SK-N-SH (cell line): ENCODE measurements around the gene EFS. TPM values are rescaled to one million over a fixed set of nuclear protein-coding genes. Genes with fewer than 3 reads are reported as not detected.
"Not testable (repeated sequence)": the region's sequence is repeated elsewhere in the genome, so short reads cannot be mapped to it uniquely, and the experiment has no call there.

Experiments
- CTCF ChIA-PET: fragments of 300-600, 350-600 bp; formaldehyde crosslinking; extraction: SDS; loops from one replicate; lab custom pipeline; 2021; lab: Yijun Ruan, JAX
- POLR2A ChIA-PET: fragments of 350-600 bp; sonication (Branson Sonifier 250); formaldehyde crosslinking; extraction: SDS; loops from one replicate; lab custom pipeline; 2020; ENCODE audit warnings: antibody characterized with exemption, inconsistent platforms; lab: Yijun Ruan, JAX
- DNase-seq: peaks from one replicate; pipeline ENCODE4 v3.0.0; 2012
- H2AFZ ChIP-seq: fragments of 200-600 bp; sonication (generic); 2 replicates; pipeline ENCODE4 v1.8.1; 2016; ENCODE audit warnings: antibody characterized with exemption, mild to moderate bottlenecking, low read depth
- H3F3A ChIP-seq: fragments of 200-600 bp; sonication (generic); replicated peaks from 2 replicates; pipeline ENCODE3; 2016; ENCODE audit warnings: antibody characterized with exemption, mild to moderate bottlenecking; ENCODE audit not compliant: insufficient read depth
- H3K27ac ChIP-seq, 2 experiments: fragments of 200-500 bp in 1 of 2; fragments of 200-600 bp in 1 of 2; sonication (Bioruptor generic) in 1 of 2; sonication (generic), shearing (Covaris generic) in 1 of 2; 2 replicates each; pipeline versions ENCODE4 v1.5.1 to v1.6.1; 2014 to 2016; ENCODE audit warnings: low read depth in 2 of 2, inconsistent platforms in 1 of 2, low read length in 1 of 2, mild to moderate bottlenecking in 1 of 2, mixed read lengths in 1 of 2
- H3K27me3 ChIP-seq: fragments of 200-600 bp; sonication (generic), shearing (Covaris generic); 2 replicates; pipeline ENCODE4 v1.6.1; 2016; ENCODE audit warnings: mixed run types; ENCODE audit not compliant: insufficient read depth
- H3K36me3 ChIP-seq, 2 experiments: fragments of 200-500 bp in 1 of 2; fragments of 200-600 bp in 1 of 2; sonication (Bioruptor generic) in 1 of 2; sonication (generic) in 1 of 2; replicated peaks in 1 of 2; 2 replicates each; pipeline versions ENCODE3 to v1.5.1; 2014 to 2016; ENCODE audit warnings: low read length in 1 of 2, mild to moderate bottlenecking in 1 of 2; ENCODE audit not compliant: insufficient read depth in 2 of 2, control insufficient read depth in 1 of 2
- H3K4me1 ChIP-seq, 2 experiments: fragments of 200-500 bp in 1 of 2; fragments of 200-600 bp in 1 of 2; sonication (Bioruptor generic) in 1 of 2; sonication (generic), shearing (Covaris generic) in 1 of 2; 2 replicates each; pipeline versions ENCODE4 v1.5.1 to v1.6.1; 2014 to 2016; ENCODE audit warnings: low read depth in 1 of 2, low read length in 1 of 2, mixed run types in 1 of 2; ENCODE audit not compliant: insufficient read depth in 2 of 2, control insufficient read depth in 1 of 2
- H3K4me2 ChIP-seq: fragments of 200-600 bp; sonication (generic), shearing (Covaris generic); 2 replicates; pipeline ENCODE4 v1.6.1; 2017; ENCODE audit warnings: mixed run types
- H3K4me3 ChIP-seq, 2 experiments: fragments of 200-500 bp in 1 of 2; fragments of 200-600 bp in 1 of 2; sonication (Bioruptor generic) in 1 of 2; sonication (generic), shearing (Covaris generic) in 1 of 2; 2 replicates each; pipeline versions ENCODE4 v1.5.1 to v1.8.1; 2014 to 2016; ENCODE audit warnings: low read depth in 2 of 2, inconsistent platforms in 1 of 2, low read length in 1 of 2, mild to moderate bottlenecking in 1 of 2, mixed read lengths in 1 of 2, moderate library complexity in 1 of 2
- H3K79me2 ChIP-seq: fragments of 200-600 bp; sonication (generic); 2 replicates; pipeline ENCODE4 v1.8.1; 2017; ENCODE audit warnings: mild to moderate bottlenecking; ENCODE audit not compliant: insufficient read depth
- H3K9ac ChIP-seq: fragments of 200-600 bp; sonication (generic); 2 replicates; pipeline ENCODE4 v1.6.1; 2017; ENCODE audit warnings: mixed run types
- H3K9me2 ChIP-seq: fragments of 200-600 bp; sonication (generic); 2 replicates; pipeline ENCODE4 v1.6.1; 2017; ENCODE audit warnings: mixed run types
- H3K9me3 ChIP-seq: fragments of 200-600 bp; sonication (generic); 2 replicates; pipeline ENCODE4 v1.6.1; 2017; ENCODE audit warnings: mixed run types, mild to moderate bottlenecking, moderate library complexity
- H4K20me1 ChIP-seq: fragments of 200-600 bp; sonication (generic); 2 replicates; pipeline ENCODE4 v1.6.1; 2017; ENCODE audit warnings: mild to moderate bottlenecking, mixed run types; ENCODE audit not compliant: insufficient read depth
- CHD2 ChIP-seq: fragments of 150-350 bp; IDR thresholded peaks from 2 replicates; pipeline ENCODE4 v1.6.1; 2018; ENCODE audit warnings: low read length; ENCODE audit not compliant: partially characterized antibody
- FOXJ3 ChIP-seq: sonication (generic); formaldehyde crosslinking; IDR thresholded peaks from 2 replicates; pipeline ENCODE4 v1.5.1; 2020; ENCODE audit warnings: mild to moderate bottlenecking, missing genetic modification reagents
- FOXM1 ChIP-seq: IDR thresholded peaks from 2 replicates; pipeline ENCODE4 v1.4.0; 2012; ENCODE audit warnings: low read depth, mild to moderate bottlenecking
- GABPA ChIP-seq: IDR thresholded peaks from 2 replicates; pipeline ENCODE4 v1.4.0; 2012; ENCODE audit warnings: low read depth, mild to moderate bottlenecking
- JUND ChIP-seq: IDR thresholded peaks from 2 replicates; pipeline ENCODE4 v1.4.0; 2012
- RAD21 ChIP-seq: IDR thresholded peaks from 2 replicates; pipeline ENCODE4 v1.6.1; 2012; ENCODE audit warnings: mild to moderate bottlenecking, low read length
- RCOR1 ChIP-seq: fragments of 150-350 bp; IDR thresholded peaks from 2 replicates; pipeline ENCODE4 v1.6.1; 2017; ENCODE audit warnings: antibody characterized with exemption, low read length
- RFX5 ChIP-seq: IDR thresholded peaks from 2 replicates; pipeline ENCODE4 v1.6.1; 2012; ENCODE audit warnings: mild to moderate bottlenecking, improper control_type of control experiment, low read length
- SMC3 ChIP-seq: IDR thresholded peaks from 2 replicates; pipeline ENCODE4 v1.6.1; 2012; ENCODE audit warnings: low read depth, low read length, improper control_type of control experiment
- TEAD4 ChIP-seq: IDR thresholded peaks from 2 replicates; pipeline ENCODE4 v1.4.0; 2012; ENCODE audit warnings: mild to moderate bottlenecking, borderline replicate concordance; ENCODE audit not compliant: insufficient read depth
- YY1 ChIP-seq: IDR thresholded peaks from 2 replicates; pipeline ENCODE4 v1.4.0; 2012; ENCODE audit warnings: low read depth, mild to moderate bottlenecking
- WGBS: methylation state at CpG from one replicate; pipeline ENCODE4 v1.1.6; 2017; ENCODE audit warnings: low lambda C conversion rate; 5-methylcytosine and 5-hydroxymethylcytosine counted together
- polyA plus RNA-seq, 3 experiments: library from polyadenylated mRNA; depleted of rRNA; stranded (reverse); fragments of >200 nt; gene quantifications; 2 replicates each; pipeline ENCODE4 v1.2.3, GENCODE V29; 2012
- TF ChIP-seq, protein P1 (sequence below): fragments of 150-350 bp; IDR thresholded peaks from 2 replicates; pipeline ENCODE4 v1.6.1; 2017; ENCODE audit warnings: antibody characterized with exemption, low read length, low read depth, borderline replicate concordance
- TF ChIP-seq, protein P2 (sequence below): IDR thresholded peaks from 2 replicates; pipeline ENCODE4; 2012

EFS gene
- polyA plus RNA-seq, 1 of the 3 experiments (the other 2 are of a cell fraction), result 4.4 TPM

DNA sequence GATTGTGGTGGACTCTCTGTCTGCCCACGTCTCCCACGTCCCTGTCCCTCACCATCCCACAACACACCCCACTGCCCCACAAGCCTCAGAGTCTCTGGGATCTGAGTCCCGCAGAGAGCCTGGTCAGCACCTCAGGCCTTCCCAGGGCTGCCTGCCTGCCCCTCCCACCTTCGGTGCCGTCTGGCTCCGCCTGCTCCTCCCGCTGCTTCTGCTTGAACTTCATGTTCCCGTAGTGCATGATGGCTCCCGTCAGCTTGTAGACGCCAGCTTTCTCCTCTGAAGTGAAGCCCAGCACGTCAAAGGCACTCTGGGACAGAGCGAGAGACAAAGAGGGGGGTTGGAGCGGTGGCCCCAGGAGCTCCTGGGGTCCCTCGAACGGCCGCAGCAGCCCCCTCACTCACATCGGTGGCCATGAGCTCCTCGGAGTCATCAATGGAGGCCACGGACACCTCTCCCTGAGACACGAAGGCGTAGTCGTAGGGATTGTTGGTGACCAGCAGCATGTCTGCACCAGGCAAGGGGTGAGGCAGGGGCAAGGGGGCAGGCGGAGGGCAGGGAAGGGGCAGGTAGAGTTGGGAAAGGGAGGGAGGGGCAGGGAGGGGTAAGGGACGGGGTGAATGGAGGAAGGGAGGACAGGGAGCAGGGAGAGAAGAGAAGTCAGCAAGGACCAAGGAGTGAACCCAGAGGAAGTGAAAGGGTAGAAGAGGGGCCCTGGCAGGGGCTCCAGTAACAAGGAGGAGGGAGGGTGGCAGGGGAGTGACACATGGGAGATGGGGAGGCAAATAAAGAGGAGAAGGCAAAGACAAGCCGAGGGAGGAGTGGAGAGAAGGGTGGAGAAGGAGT lies 37.5 kb upstream of the EFS start (continued):
- no peak for TF ChIP-seq TEAD4

DNA sequence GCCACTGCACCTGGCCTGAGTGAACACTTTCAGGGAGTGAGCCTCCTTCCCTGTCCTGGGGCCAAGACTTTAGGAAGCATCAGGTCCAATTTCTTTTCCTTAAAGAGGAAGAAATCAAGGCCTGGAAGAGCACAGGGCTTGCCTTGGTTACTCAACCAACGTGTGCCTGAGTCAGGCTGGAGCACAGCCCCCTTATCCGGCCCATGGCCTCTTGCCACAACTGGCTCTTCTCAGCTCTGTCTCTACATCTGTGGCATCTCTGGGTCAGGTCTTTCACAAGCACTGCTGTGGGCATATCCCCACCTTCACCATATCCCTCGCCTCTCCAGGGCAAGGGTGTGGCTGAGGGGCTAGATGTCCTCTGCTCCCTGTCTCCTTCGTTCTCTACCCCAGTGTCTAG lies 36.3 kb upstream of the EFS start:
- Histone ChIP-seq H3F3A (no peaks in the 10 kb centered on the region), H4K20me1 (no peaks in the 10 kb centered on the region), H3K4me3 (no peak overlapping the region), H3K4me2 (no peak overlapping the region), H3K9ac (no peak overlapping the region), H3K79me2 (no peaks in the 10 kb centered on the region), H3K27me3 (peaks cover 26% of the 10 kb centered on the region; the same call in 1 of the 2 replicates), H3K27ac (no peak overlapping the region), H2AFZ (no peak overlapping the region), H3K4me1 (no peaks in the 10 kb centered on the region; a peak in 1 of 4 replicates), H3K9me3 (no peaks in the 10 kb centered on the region), H3K36me3 (no peaks in the 10 kb centered on the region), H3K9me2 (no peaks in the 10 kb centered on the region)
- no peak for DNase-seq
- CTCF ChIA-PET, result no interaction called here
- TF ChIP-seq FOXM1, result no peak
- TF ChIP-seq, protein P1, sequence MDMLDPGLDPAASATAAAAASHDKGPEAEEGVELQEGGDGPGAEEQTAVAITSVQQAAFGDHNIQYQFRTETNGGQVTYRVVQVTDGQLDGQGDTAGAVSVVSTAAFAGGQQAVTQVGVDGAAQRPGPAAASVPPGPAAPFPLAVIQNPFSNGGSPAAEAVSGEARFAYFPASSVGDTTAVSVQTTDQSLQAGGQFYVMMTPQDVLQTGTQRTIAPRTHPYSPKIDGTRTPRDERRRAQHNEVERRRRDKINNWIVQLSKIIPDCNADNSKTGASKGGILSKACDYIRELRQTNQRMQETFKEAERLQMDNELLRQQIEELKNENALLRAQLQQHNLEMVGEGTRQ, result no peak
- TF ChIP-seq GABPA, result no peak
- TF ChIP-seq RFX5, result no peak
- TF ChIP-seq FOXJ3 (CRISPR knock-in tag), result no peak
- no peak for TF ChIP-seq JUND
- no peak for TF ChIP-seq RAD21
- no peak for TF ChIP-seq RCOR1
- no peak for TF ChIP-seq YY1
- TF ChIP-seq, protein P2, sequence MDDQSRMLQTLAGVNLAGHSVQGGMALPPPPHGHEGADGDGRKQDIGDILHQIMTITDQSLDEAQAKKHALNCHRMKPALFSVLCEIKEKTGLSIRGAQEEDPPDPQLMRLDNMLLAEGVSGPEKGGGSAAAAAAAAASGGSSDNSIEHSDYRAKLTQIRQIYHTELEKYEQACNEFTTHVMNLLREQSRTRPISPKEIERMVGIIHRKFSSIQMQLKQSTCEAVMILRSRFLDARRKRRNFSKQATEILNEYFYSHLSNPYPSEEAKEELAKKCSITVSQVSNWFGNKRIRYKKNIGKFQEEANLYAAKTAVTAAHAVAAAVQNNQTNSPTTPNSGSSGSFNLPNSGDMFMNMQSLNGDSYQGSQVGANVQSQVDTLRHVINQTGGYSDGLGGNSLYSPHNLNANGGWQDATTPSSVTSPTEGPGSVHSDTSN, result no peak
- no peak for TF ChIP-seq CHD2
- no peak for TF ChIP-seq SMC3
- POLR2A ChIA-PET, result no interaction called here
- 40% methylated on average over 3 of the region's 4 CpGs for WGBS

DNA sequence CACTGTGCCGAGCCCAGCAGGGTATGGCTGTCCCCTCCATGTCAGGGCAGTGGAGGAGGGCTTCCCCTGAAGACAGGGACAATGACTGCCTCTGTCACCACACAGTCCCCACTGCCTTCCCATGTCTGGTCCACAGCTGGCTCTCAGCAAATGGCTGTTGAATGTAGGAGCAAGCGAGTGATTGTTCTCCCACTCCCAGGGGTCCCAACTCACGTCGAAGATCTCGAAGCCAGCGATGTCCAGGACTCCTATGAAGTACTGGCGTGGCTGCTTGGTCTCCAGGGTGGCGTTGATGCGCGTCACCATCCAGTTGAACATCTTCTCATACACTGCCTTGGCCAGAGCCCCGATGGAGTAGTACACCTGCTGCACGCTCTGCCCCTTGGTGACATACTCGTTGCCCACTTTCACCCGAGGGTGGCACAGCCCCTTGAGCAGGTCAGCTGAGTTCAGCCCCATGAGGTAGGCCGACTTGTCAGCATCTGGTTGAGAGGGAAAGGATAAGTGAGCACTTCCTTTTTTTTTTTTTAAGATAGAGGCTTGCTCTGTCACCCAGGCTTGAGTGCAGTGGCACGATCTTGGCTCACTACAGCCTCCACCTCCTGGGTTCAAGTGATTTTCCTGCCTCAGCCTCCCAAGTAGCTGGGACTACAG lies 35.7 kb upstream of the EFS start:
- H2AFZ ChIP-seq, DNase-seq, H3K9me3 ChIP-seq, H3K79me2 ChIP-seq, H3K9me2 ChIP-seq, H3K4me3 ChIP-seq, H4K20me1 ChIP-seq, H3F3A ChIP-seq, H3K9ac ChIP-seq, CTCF ChIA-PET, H3K36me3 ChIP-seq, POLR2A ChIA-PET, H3K27ac ChIP-seq, H3K4me2 ChIP-seq, H3K4me1 ChIP-seq: not testable (repeated sequence)
- WGBS, result 25% methylated on average over 13 of the region's 16 CpGs
- peaks cover 22% of the 10 kb centered on the region; the same call in 1 of the 2 replicates for H3K27me3 ChIP-seq
